GM04503 (cell line): ENCODE results near the gene NDN.

Source experiments
- DNase-seq: peaks from one replicate; pipeline ENCODE4 v3.0.0-alpha.2; 2012; ENCODE audit warnings: low read depth

NDN gene

DNA sequence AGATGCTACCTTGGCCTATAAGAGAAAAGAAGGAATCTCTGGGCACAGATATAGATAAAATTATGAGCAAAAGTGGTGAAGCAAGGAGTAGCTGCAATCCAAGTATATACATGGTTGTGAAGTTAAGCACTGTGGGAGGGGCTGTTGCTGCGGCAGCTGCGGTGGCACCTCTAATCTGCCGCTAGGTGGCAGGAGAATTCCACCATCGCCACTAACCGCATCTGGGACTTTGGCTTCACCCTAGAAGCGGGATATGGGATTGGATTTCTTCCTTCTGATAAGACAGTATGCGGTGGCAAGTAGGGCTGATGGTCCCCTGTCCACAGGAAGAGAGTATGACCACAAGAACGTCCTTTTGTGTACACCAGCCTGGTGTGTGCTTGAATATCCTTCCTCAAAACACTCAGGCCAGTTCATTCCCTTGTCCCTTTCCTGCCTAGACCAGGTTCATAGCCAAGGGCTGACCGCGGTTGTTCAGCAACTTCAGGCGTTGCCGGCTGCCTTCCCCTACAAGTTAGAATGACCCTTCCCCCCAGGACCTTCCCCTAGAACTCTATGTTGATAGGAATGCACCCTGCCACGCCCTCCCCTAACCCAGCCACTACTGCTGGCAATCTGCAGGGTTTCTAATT, 44.6 kb downstream of the NDN start:
- DNase-seq = peak; percentile 4
